SU-DHL-6 (cell line): ENCODE data around the gene NRIP3.

Experiments
- H2AFZ ChIP-seq: fragments of 200-600 bp; sonication (generic); 2 replicates; pipeline ENCODE4 v1.6.1; 2014; ENCODE audit warnings: low read depth, mild to moderate bottlenecking, moderate library complexity, mixed read lengths, antibody characterized with exemption, low read length; ENCODE audit not compliant: severe bottlenecking
- H3F3A ChIP-seq: fragments of 200-600 bp; shearing (Covaris generic); 2 replicates; pipeline ENCODE4 v1.6.0; 2016; ENCODE audit warnings: antibody characterized with exemption, mild to moderate bottlenecking; ENCODE audit not compliant: insufficient read depth
- H3K27ac ChIP-seq: fragments of 200-600 bp; sonication (generic); 2 replicates; pipeline ENCODE4 v1.5.1; 2016; ENCODE audit warnings: low read depth, mild to moderate bottlenecking, low read length, moderate library complexity, mixed read lengths
- H3K27me3 ChIP-seq: fragments of 200-600 bp; sonication (generic), shearing (Covaris generic); 2 replicates; pipeline ENCODE4 v1.6.0; 2014; ENCODE audit warnings: mild to moderate bottlenecking, low read length
- H3K36me3 ChIP-seq: fragments of 200-600 bp; sonication (generic); 2 replicates; pipeline ENCODE4 v1.6.1; 2014; ENCODE audit warnings: mild to moderate bottlenecking, low read length, mixed read lengths
- H3K4me2 ChIP-seq: fragments of 300-600, 200-600 bp; shearing (Covaris generic), sonication (generic); 2 replicates; pipeline ENCODE4 v1.6.0; 2014; ENCODE audit warnings: low read length, low read depth, mild to moderate bottlenecking; ENCODE audit not compliant: poor library complexity, severe bottlenecking
- H3K4me3 ChIP-seq: fragments of 200-600 bp; sonication (generic); 2 replicates; pipeline ENCODE4 v1.5.1; 2014; ENCODE audit warnings: antibody characterized with exemption, low read length, mild to moderate bottlenecking, mixed read lengths; ENCODE audit not compliant: insufficient read depth, poor library complexity, severe bottlenecking
- H3K79me2 ChIP-seq: fragments of 200-600 bp; sonication (generic); 2 replicates; pipeline ENCODE4 v1.6.1; 2014; ENCODE audit warnings: mild to moderate bottlenecking, low read length, moderate library complexity; ENCODE audit not compliant: insufficient read depth
- H3K9ac ChIP-seq: fragments of 200-600 bp; sonication (generic); 2 replicates; pipeline ENCODE4 v1.7.0; 2014; ENCODE audit warnings: mild to moderate bottlenecking, low read length
- H3K9me2 ChIP-seq: fragments of 200-600 bp; sonication (generic); replicated peaks from 2 replicates; pipeline ENCODE4 v1.6.1; 2014; ENCODE audit warnings: low read length; ENCODE audit not compliant: insufficient read depth
- H3K9me3 ChIP-seq: fragments of 200-600 bp; sonication (generic); 2 replicates; pipeline ENCODE4 v1.6.1; 2014; ENCODE audit warnings: low read length, mixed read lengths; ENCODE audit not compliant: insufficient read depth
- H4K20me1 ChIP-seq: fragments of 200-600 bp; sonication (generic); 2 replicates; pipeline ENCODE4 v1.6.1; 2014; ENCODE audit warnings: low read depth, mild to moderate bottlenecking, antibody characterized with exemption, low read length, moderate library complexity, mixed read lengths
- CTCF ChIP-seq: fragments of 200-600 bp; sonication (generic); IDR thresholded peaks from one replicate; pipeline ENCODE4 v1.5.1; 2017; ENCODE audit warnings: antibody characterized with exemption, mild to moderate bottlenecking, low read length, moderate library complexity; ENCODE audit not compliant: insufficient read depth, poor library complexity, severe bottlenecking
- EZH2phosphoT487 ChIP-seq: fragments of 200-600 bp; sonication (generic), shearing (Covaris generic); conservative IDR thresholded peaks from 2 replicates; pipeline ENCODE4 v1.6.1; 2018; ENCODE audit warnings: mild to moderate bottlenecking, antibody characterized with exemption, low read length, moderate library complexity, mixed read lengths

The NRIP3 gene

GRCh38 chr11:8934742-8935488, 68.9 kb downstream of the NRIP3 start:
- Histone ChIP-seq H3K79me2 (no peaks in the 10 kb centered on the region), H3K27ac (no peak overlapping the region), H2AFZ (no peak overlapping the region), H3K9me3 (no peaks in the 10 kb centered on the region), H4K20me1 (no peaks in the 10 kb centered on the region), H3F3A (no peaks in the 10 kb centered on the region), H3K9ac (no peak overlapping the region), H3K36me3 (no peaks in the 10 kb centered on the region), H3K27me3 (no peaks in the 10 kb centered on the region), H3K9me2 (no peaks in the 10 kb centered on the region), H3K4me3 (no peak overlapping the region), H3K4me2 (no peak overlapping the region)
- TF ChIP-seq EZH2phosphoT487, result no peak
- no peak for TF ChIP-seq CTCF

GRCh38 chr11:8933931-8934330, 69.9 kb downstream of the NRIP3 start:
- Histone ChIP-seq H2AFZ (no peak overlapping the region), H3K36me3 (no peaks in the 10 kb centered on the region), H3K9me3 (no peaks in the 10 kb centered on the region), H3K4me3 (no peak overlapping the region), H3K4me2 (no peak overlapping the region), H3K27ac (no peak overlapping the region), H3K27me3 (no peaks in the 10 kb centered on the region), H3F3A (no peaks in the 10 kb centered on the region), H4K20me1 (no peaks in the 10 kb centered on the region), H3K79me2 (no peaks in the 10 kb centered on the region), H3K9me2 (no peaks in the 10 kb centered on the region), H3K9ac (no peak overlapping the region)
- TF ChIP-seq EZH2phosphoT487 (no peak), CTCF (no peak)

- no peaks in the 10 kb centered on the region for H3K36me3 ChIP-seq
- H3K9me3 ChIP-seq, result no peaks in the 10 kb centered on the region
- H3K4me3 ChIP-seq, result no peak within 1 kb of the TSS
- no peaks in the 10 kb centered on the region for H3K9me2 ChIP-seq
- H4K20me1 ChIP-seq, result no peaks in the 10 kb centered on the region
- no peak within 1 kb of the TSS for H3K4me2 ChIP-seq
- no peaks in the 10 kb centered on the region for H3F3A ChIP-seq
- no peak for TF ChIP-seq EZH2phosphoT487
- TF ChIP-seq CTCF, result no peak
- H3K9ac ChIP-seq, result no peak within 1 kb of the TSS
- no peak within 1 kb of the TSS for H3K27ac ChIP-seq
- H3K27me3 ChIP-seq, result no peaks in the 10 kb centered on the region
- no peak within 1 kb of the TSS for H2AFZ ChIP-seq
- H3K79me2 ChIP-seq, result no peaks in the 10 kb centered on the region
Measured at GRCh38 chr11:8932564-8933180, 71.1 kb downstream of the NRIP3 start, which contains the start of gene C11orf16. Gene C11orf16, minus strand, starts transcription at chr11:8932947. Its CDS starts 639 bp downstream, at chr11:8932308.
